Gastrocnemius medialis (tissue), 4 donors: ENCODE measurements around the gene TBCK. TPM values are rescaled to one million over a fixed set of nuclear protein-coding genes. Genes with fewer than 3 reads are reported as not detected.

Experiments
- ATAC-seq, 2 donors: fragments of 150-250 bp; one replicate each; pipeline ENCODE4 v1.9.1; 2016
- DNase-seq, 2 donors: peaks; one replicate each; pipeline ENCODE4 v3.0.0-alpha.2; 2019
- H3K27ac ChIP-seq, 4 donors: fragments of 200-600 bp; sonication (generic); 1 replicate in 1 of 4; 2 replicates in 3 of 4; pipeline ENCODE4 v1.5.1; 2016 to 2018; ENCODE audit warnings: mild to moderate bottlenecking in 2 of 4, moderate library complexity in 1 of 4
- H3K27me3 ChIP-seq, 3 donors: fragments of 200-600 bp; sonication (generic) in 2 of 3; 1 replicate in 1 of 3; 2 replicates in 2 of 3; pipeline versions ENCODE4 v1.5.1 to v1.6.0; 2016 to 2019; ENCODE audit warnings: mild to moderate bottlenecking in 1 of 3, moderate library complexity in 1 of 3
- H3K36me3 ChIP-seq, 2 donors: fragments of 200-600 bp; sonication (generic) in 1 of 2; one replicate each; pipeline ENCODE4 v1.5.1; 2017 to 2018
- H3K4me1 ChIP-seq, 2 donors: fragments of 200-600 bp; sonication (generic) in 1 of 2; one replicate each; pipeline ENCODE4 v1.5.1; 2016 to 2017; ENCODE audit warnings: mild to moderate bottlenecking in 2 of 2
- H3K4me3 ChIP-seq, 4 donors: fragments of 200-600 bp; sonication (generic) in 3 of 4; 1 replicate in 1 of 4; 2 replicates in 3 of 4; pipeline ENCODE4 v1.5.1; 2016 to 2019; ENCODE audit warnings: mild to moderate bottlenecking in 2 of 4
- H3K9me3 ChIP-seq, 3 donors: fragments of 200-600 bp; sonication (generic) in 2 of 3; 1 replicate in 1 of 3; 2 replicates in 2 of 3; pipeline ENCODE4 v1.5.1; 2016 to 2019
- POLR2A ChIP-seq, 2 donors: fragments of 450-650 bp; IDR thresholded peaks; one replicate each; pipeline ENCODE4 v1.6.1; 2017; ENCODE audit warnings: antibody characterized with exemption in 2 of 2, mild to moderate bottlenecking in 2 of 2, moderate library complexity in 2 of 2
- in situ Hi-C, 4 donors: fragments of 200-750 bp; cut with MboI; loops; one replicate each; pipeline versions ENCODE4 v1.15.0 to v1.8.0; 2017; ENCODE audit warnings: low sequenced_read_pairs in 4 of 4
- intact Hi-C: fragments of 100-400 bp; cut with DNase I; formaldehyde crosslinking; loops from one replicate; pipeline ENCODE4 v1.15.1; 2023; ENCODE audit warnings: low total_unique reads
- total RNA-seq, 4 donors: library from RNA; depleted of rRNA; stranded (reverse); fragments of >200 nt; gene quantifications; one replicate each; pipeline versions ENCODE4 v1.1.0 to v1.2.3, GENCODE V29; 2016
- TF ChIP-seq, protein P1 (sequence below), 5 experiments: fragments of 450-650 bp in 3 of 5; fragments of 200-600 bp in 2 of 5; sonication (generic) in 2 of 5; IDR thresholded peaks in 4 of 5; conservative IDR thresholded peaks in 1 of 5; 1 replicate in 4 of 5; 2 replicates in 1 of 5; pipeline ENCODE4 v1.5.1; 2016 to 2019; ENCODE audit warnings: antibody characterized with exemption in 5 of 5, mild to moderate bottlenecking in 3 of 5, moderate library complexity in 3 of 5

Gene TBCK
- total RNA-seq, 4 donors from 2014 or later, result 8.1 to 17.7 (median 12.2) TPM

DNA sequence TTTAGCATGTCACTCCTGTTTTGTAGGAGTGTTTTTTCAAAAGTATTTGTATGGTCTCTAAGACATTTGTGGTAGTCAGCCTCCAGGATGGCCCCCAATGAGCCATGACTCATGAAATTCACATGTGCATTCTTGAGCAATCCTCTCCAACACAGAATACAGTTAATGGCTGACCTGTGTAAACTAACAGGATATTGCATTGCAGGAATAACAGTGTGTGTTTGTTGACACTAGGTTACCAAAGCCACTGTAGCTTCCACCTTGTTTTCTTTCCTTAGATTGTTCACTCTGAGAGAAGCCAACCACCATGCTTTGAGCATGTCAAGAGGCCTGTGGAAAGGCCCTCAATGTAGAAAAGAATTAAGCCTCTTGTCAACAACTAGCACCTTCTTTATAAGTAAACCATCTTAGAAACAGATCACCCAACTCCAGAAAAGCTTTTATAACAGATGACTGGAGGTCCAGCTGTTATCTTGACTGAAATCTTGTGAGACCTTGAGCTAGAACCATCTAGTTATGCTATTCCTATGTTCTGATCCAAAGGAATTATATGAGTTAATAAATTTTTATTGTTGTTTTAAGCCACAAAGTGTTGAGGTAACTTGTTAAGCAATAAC, 28.5 kb downstream of the TBCK start:
- no peak overlapping the region for H3K27ac ChIP-seq
- no peaks in the 10 kb centered on the region for H3K27me3 ChIP-seq
- H3K36me3 ChIP-seq, result peaks cover 0 to 5% of the 10 kb centered on the region in 2 donors
- DNase-seq (no peak), ATAC-seq (no peak)
- H3K4me1 ChIP-seq, result no peaks in the 10 kb centered on the region
- H3K4me3 ChIP-seq, result no peak overlapping the region
- TF ChIP-seq POLR2A (IDR thresholded peaks at IDR 0.05), result no peak
- TF ChIP-seq, protein P1, sequence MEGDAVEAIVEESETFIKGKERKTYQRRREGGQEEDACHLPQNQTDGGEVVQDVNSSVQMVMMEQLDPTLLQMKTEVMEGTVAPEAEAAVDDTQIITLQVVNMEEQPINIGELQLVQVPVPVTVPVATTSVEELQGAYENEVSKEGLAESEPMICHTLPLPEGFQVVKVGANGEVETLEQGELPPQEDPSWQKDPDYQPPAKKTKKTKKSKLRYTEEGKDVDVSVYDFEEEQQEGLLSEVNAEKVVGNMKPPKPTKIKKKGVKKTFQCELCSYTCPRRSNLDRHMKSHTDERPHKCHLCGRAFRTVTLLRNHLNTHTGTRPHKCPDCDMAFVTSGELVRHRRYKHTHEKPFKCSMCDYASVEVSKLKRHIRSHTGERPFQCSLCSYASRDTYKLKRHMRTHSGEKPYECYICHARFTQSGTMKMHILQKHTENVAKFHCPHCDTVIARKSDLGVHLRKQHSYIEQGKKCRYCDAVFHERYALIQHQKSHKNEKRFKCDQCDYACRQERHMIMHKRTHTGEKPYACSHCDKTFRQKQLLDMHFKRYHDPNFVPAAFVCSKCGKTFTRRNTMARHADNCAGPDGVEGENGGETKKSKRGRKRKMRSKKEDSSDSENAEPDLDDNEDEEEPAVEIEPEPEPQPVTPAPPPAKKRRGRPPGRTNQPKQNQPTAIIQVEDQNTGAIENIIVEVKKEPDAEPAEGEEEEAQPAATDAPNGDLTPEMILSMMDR (IDR thresholded peaks at IDR 0.05 in 4 of 5, conservative IDR thresholded peaks at IDR 0.05 in 1 of 5), result no peak
- in situ Hi-C loops, result no loop called here
- no peaks in the 10 kb centered on the region for H3K9me3 ChIP-seq
- intact Hi-C loops, result no loop called here

DNA sequence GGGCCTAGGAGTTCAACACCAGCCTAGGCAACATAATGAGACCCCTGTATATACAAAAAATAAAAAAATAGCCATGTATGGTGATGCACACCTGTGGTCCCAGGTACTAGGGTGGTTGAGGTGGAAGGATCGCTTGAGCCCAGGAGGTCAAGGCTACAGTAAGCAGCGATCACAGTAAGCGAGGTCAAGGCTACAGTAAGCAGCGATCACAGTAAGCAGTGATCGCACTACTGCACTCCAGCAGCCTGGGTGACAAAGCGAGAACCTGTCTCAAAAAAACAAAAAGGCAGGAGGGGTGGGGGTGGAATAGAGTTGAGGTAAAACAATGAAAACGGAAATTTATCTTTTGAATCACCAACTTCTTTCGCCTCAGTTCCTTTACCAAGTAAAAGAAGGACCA, 29.4 kb downstream of the TBCK start:
- H3K9me3 ChIP-seq, result no peaks in the 10 kb centered on the region
- DNase-seq (no peak), ATAC-seq (no peak)
- intact Hi-C loops, result no loop called here
- no peak overlapping the region for H3K4me3 ChIP-seq
- in situ Hi-C loops, result no loop called here
- no peaks in the 10 kb centered on the region for H3K4me1 ChIP-seq
- TF ChIP-seq, protein P1 (IDR thresholded peaks at IDR 0.05 in 4 of 5, conservative IDR thresholded peaks at IDR 0.05 in 1 of 5), result no peak
- no peak for TF ChIP-seq POLR2A (IDR thresholded peaks at IDR 0.05)
- H3K27me3 ChIP-seq, result no peaks in the 10 kb centered on the region
- no peak overlapping the region for H3K27ac ChIP-seq
- peaks cover 0 to 2% of the 10 kb centered on the region in 2 donors for H3K36me3 ChIP-seq

DNA sequence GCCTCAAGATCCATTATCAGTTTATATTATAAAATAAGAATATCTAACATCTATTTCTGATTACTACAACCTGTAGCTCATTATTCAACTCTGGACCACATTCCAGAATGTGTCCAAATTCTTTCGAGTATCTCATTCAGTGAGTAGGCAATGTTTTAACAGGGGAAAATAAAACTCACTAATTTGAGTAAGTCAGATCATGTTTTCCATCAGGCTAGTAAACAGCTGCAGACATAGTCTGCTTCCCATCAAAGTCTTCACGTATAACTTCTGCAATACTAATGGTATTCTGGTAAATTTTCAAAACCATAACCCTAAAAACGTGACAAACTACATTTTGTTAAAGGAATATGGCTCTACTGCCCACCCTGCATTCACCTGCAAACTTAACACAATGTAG, 31.8 kb downstream of the TBCK start:
- Histone ChIP-seq H3K27me3 (no peaks in the 10 kb centered on the region), H3K4me1 (no peaks in the 10 kb centered on the region), H3K27ac (no peak overlapping the region), H3K4me3 (no peak overlapping the region), H3K36me3 (no peaks in the 10 kb centered on the region), H3K9me3 (no peaks in the 10 kb centered on the region)
- in situ Hi-C loops (no loop called here), intact Hi-C loops (no loop called here)
- no peak for TF ChIP-seq POLR2A (IDR thresholded peaks at IDR 0.05)
- TF ChIP-seq, protein P1 (IDR thresholded peaks at IDR 0.05 in 4 of 5, conservative IDR thresholded peaks at IDR 0.05 in 1 of 5), result no peak
- ATAC-seq, result no peak
- no peak for DNase-seq

DNA sequence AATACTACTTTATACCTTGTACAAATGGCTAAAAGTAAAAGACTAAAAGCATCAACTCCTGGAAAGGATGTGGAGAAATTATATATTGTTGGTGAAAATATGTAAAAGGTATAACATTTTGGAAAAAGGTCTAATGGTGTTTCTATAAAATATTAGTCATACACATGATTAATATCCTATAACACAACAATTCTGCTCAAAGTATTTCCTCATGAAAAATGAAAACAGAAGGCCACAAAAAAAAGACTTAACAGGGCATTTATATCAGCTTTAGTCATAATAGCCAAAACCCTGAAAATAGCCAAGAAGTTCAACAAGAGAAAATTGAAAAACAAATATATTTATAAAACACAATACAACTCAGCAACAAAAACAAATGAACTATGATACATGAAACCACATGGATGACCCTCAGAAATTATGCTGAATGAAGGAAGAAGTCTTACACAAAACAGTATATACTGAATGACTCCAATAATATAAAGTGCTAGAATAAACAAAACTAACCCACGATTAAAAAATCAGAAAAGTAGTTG, 38.8 kb downstream of the TBCK start:
- Histone ChIP-seq H3K36me3 (peaks cover 0 to 6% of the 10 kb centered on the region in 2 donors), H3K4me1 (no peaks in the 10 kb centered on the region), H3K27ac (no peak overlapping the region), H3K9me3 (no peaks in the 10 kb centered on the region), H3K4me3 (no peak overlapping the region), H3K27me3 (no peaks in the 10 kb centered on the region)
- ATAC-seq (no peak), DNase-seq (no peak)
- in situ Hi-C loops, result no loop called here
- TF ChIP-seq, protein P1 (IDR thresholded peaks at IDR 0.05 in 4 of 5, conservative IDR thresholded peaks at IDR 0.05 in 1 of 5), result no peak
- TF ChIP-seq POLR2A (IDR thresholded peaks at IDR 0.05), result no peak
- intact Hi-C loops, result no loop called here
